Liver (tissue), 9 donors: ENCODE results near the gene BCL7B. TPM values are rescaled to one million over a fixed set of nuclear protein-coding genes. Genes with fewer than 3 reads are reported as not detected.

ENCODE experiments used
- DNase-seq: peaks from one replicate; pipeline ENCODE4 v3.0.0-alpha.2; 2017; ENCODE audit warnings: low spot score
- H3K27ac ChIP-seq, 2 donors: one replicate each; pipeline ENCODE4 v1.7.0; 2013; ENCODE audit warnings: inconsistent platforms in 2 of 2, low read length in 2 of 2, control low read depth in 1 of 2, low read depth in 1 of 2, mild to moderate bottlenecking in 1 of 2
- H3K27me3 ChIP-seq, 4 donors: one replicate each; pipeline versions ENCODE4 v1.6.1 to v1.7.0; 2013; ENCODE audit warnings: low read length in 3 of 4, inconsistent platforms in 1 of 4, mild to moderate bottlenecking in 1 of 4, moderate library complexity in 1 of 4; ENCODE audit not compliant: control insufficient read depth in 4 of 4, insufficient read depth in 4 of 4
- H3K36me3 ChIP-seq, 4 donors: one replicate each; pipeline versions ENCODE4 v1.6.1 to v1.7.0; 2013; ENCODE audit warnings: low read length in 3 of 4, mild to moderate bottlenecking in 3 of 4, low read depth in 1 of 4, moderate library complexity in 1 of 4; ENCODE audit not compliant: control insufficient read depth in 4 of 4, insufficient read depth in 3 of 4
- H3K4me1 ChIP-seq, 4 donors: one replicate each; pipeline versions ENCODE4 v1.6.1 to v1.7.0; 2013; ENCODE audit warnings: low read length in 3 of 4, mild to moderate bottlenecking in 3 of 4, moderate library complexity in 1 of 4; ENCODE audit not compliant: control insufficient read depth in 4 of 4, insufficient read depth in 4 of 4
- H3K4me3 ChIP-seq, 3 donors: one replicate each; pipeline versions ENCODE4 v1.6.1 to v1.7.0; 2013; ENCODE audit warnings: low read length in 3 of 3, control low read depth in 1 of 3, low read depth in 1 of 3, mild to moderate bottlenecking in 1 of 3
- H3K9ac ChIP-seq, 2 donors: one replicate each; pipeline ENCODE4 v1.7.0; 2013; ENCODE audit warnings: low read length in 2 of 2, mild to moderate bottlenecking in 2 of 2, moderate library complexity in 2 of 2, control low read depth in 1 of 2, low read depth in 1 of 2
- H3K9me3 ChIP-seq, 4 donors: one replicate each; pipeline versions ENCODE4 v1.6.1 to v1.7.0; 2013; ENCODE audit warnings: low read length in 3 of 4; ENCODE audit not compliant: control insufficient read depth in 4 of 4
- CTCF ChIP-seq: fragments of 150-350 bp; IDR thresholded peaks from 2 replicates; pipeline ENCODE4 v1.5.1; 2017; ENCODE audit warnings: improper control_type of control experiment, low read depth, low read length; ENCODE audit not compliant: missing input control
- FOXA1 ChIP-seq: IDR thresholded peaks from 2 replicates; pipeline ENCODE4 v1.6.1; 2016; ENCODE audit warnings: antibody characterized with exemption
- FOXA2 ChIP-seq: IDR thresholded peaks from 2 replicates; pipeline ENCODE4 v1.6.1; 2016; ENCODE audit warnings: antibody characterized with exemption
- GABPA ChIP-seq, 2 donors: IDR thresholded peaks in 1 of 2; conservative IDR thresholded peaks in 1 of 2; 2 replicates each; pipeline ENCODE4 v1.6.1; 2016; ENCODE audit warnings: antibody characterized with exemption in 2 of 2, mild to moderate bottlenecking in 1 of 2, moderate library complexity in 1 of 2
- HNF4A ChIP-seq, 2 donors: conservative IDR thresholded peaks; 2 replicates each; pipeline ENCODE4 v1.6.1; 2016; ENCODE audit warnings: antibody characterized with exemption in 2 of 2, mild to moderate bottlenecking in 2 of 2
- HNF4G ChIP-seq: IDR thresholded peaks from 2 replicates; pipeline ENCODE4 v1.6.1; 2016; ENCODE audit warnings: antibody characterized with exemption
- NR2F2 ChIP-seq: IDR thresholded peaks from 2 replicates; pipeline ENCODE4 v1.6.1; 2016; ENCODE audit warnings: antibody characterized with exemption
- RAD21 ChIP-seq, 2 donors: IDR thresholded peaks; 2 replicates each; pipeline ENCODE4 v1.6.1; 2016; ENCODE audit warnings: antibody characterized with exemption in 2 of 2, mild to moderate bottlenecking in 2 of 2
- SP1 ChIP-seq: IDR thresholded peaks from 2 replicates; pipeline ENCODE4 v1.6.1; 2018; ENCODE audit warnings: antibody characterized with exemption, mild to moderate bottlenecking
- YY1 ChIP-seq: IDR thresholded peaks from 2 replicates; pipeline ENCODE4 v1.6.1; 2016; ENCODE audit warnings: antibody characterized with exemption, mild to moderate bottlenecking
- ZBTB33 ChIP-seq: IDR thresholded peaks from 2 replicates; pipeline ENCODE4 v1.6.1; 2016; ENCODE audit warnings: antibody characterized with exemption
- WGBS: extraction: QIAGEN DNeasy Blood & Tissue Kit; methylation state at CpG from one replicate; pipeline ENCODE4 v1.1.7; 2013; 5-methylcytosine and 5-hydroxymethylcytosine counted together
- polyA plus RNA-seq, 2 donors: library from polyadenylated mRNA; stranded (reverse) in 1 of 2; unstranded in 1 of 2; fragments of 200-250 nt in 1 of 2; fragments of >200 nt in 1 of 2; fragmentation: Nextera tagmentation in 1 of 2; extraction: Ambion mirVana in 1 of 2; gene quantifications; one replicate each; pipeline versions ENCODE4 v1.2.1 to v1.2.3, GENCODE V29; 2013 to 2015
- total RNA-seq, 2 donors: library from RNA; depleted of rRNA; stranded (reverse); fragments of >200 nt; gene quantifications; one replicate each; pipeline ENCODE4 v1.2.3, GENCODE V29; 2014
- TF ChIP-seq, protein P1 (sequence below): IDR thresholded peaks from 2 replicates; pipeline ENCODE4 v1.6.1; 2016; ENCODE audit warnings: antibody characterized with exemption
- TF ChIP-seq, protein P2 (sequence below): IDR thresholded peaks from 2 replicates; pipeline ENCODE4 v1.6.1; 2016; ENCODE audit warnings: antibody characterized with exemption
- donor health status: healthy.
- donor health status: healthy.
- donor health status: healthy.
- donor health status: healthy.
- donor health status: healthy.

BCL7B gene
- total and polyA plus RNA-seq, 4 donors: 13.2 to 27.5 (median 21.2) TPM

GRCh38 chr7:73565675-73566340 is 8.3 kb upstream of the BCL7B start:
- WGBS: 29% methylated on average over 7 of the region's 7 CpGs
- Histone ChIP-seq H3K4me3 (peak overlapping the region; percentile 45 to 68 (median 63)), H3K9ac (peak overlapping the region; percentile 64 to 65), H3K27ac (peak overlapping the region in 1 of 2 donors; percentile 30), H3K27me3 (no peaks in the 10 kb centered on the region), H3K4me1 (peaks cover 0 to 8% (median 0%) of the 10 kb centered on the region in 4 donors), H3K36me3 (peaks cover 3 to 15% (median 9%) of the 10 kb centered on the region in 4 donors), H3K9me3 (no peaks in the 10 kb centered on the region)
- TF ChIP-seq YY1 (no peak), SP1 (no peak), GABPA (IDR thresholded peaks at IDR 0.05 in 1 of 2, conservative IDR thresholded peaks at IDR 0.05 in 1 of 2) (no peak), FOXA1 (no peak), FOXA2 (no peak), NR2F2 (no peak), RAD21 (IDR thresholded peaks at IDR 0.05) (no peak), CTCF (no peak), HNF4G (no peak), ZBTB33 (no peak)
- TF ChIP-seq, protein P1, sequence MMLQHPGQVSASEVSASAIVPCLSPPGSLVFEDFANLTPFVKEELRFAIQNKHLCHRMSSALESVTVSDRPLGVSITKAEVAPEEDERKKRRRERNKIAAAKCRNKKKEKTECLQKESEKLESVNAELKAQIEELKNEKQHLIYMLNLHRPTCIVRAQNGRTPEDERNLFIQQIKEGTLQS: no peak
- TF ChIP-seq, protein P2, sequence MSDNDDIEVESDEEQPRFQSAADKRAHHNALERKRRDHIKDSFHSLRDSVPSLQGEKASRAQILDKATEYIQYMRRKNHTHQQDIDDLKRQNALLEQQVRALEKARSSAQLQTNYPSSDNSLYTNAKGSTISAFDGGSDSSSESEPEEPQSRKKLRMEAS: no peak
- no peak for DNase-seq

DNA sequence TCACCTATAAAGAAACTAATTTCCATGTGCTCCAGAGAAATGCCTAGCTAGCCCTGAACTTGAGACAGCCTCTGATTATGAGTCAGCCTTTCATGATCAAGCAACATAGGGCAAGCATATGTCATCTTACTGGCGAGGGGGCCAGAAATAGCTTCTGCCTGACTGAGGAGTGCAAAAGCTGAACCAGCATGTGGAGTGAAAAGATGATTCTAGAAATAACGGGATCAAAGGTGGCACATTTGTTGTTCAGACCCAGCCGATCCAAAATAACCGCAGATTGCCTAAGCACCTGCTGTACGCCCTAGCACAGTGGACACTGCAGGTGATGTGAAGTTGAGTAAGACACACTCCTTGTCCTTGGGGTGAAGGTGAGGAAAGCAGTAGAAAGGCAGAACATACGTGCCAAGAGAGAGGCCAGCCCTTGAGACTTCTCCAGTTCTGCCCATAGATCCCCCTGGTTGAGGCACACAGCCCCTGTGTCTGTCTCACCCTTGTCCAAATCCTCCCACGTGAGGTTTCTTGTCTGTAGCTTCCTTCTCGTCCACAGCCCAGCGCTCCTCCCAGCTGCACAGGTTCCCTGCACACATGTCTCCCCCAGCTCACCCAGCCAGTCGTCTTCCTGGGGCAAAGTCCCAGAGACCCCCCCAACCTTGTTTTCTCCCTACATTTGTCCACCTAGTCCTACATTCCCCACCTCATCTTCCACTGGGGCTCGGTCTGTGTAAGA is 2.8 kb upstream of the BCL7B start:
- Histone ChIP-seq H3K27me3 (no peaks in the 10 kb centered on the region), H3K27ac (peak overlapping the region in 1 of 2 donors; percentile 68), H3K9me3 (no peaks in the 10 kb centered on the region), H3K36me3 (no peaks in the 10 kb centered on the region), H3K4me3 (no peak overlapping the region), H3K9ac (no peak overlapping the region), H3K4me1 (peaks cover 0 to 18% (median 16%) of the 10 kb centered on the region in 4 donors)
- no peak for DNase-seq
- WGBS: 52% methylated on average over 11 of the region's 11 CpGs
- TF ChIP-seq ZBTB33: no peak
- peak in 1 of 2 donors; percentile 7 for TF ChIP-seq HNF4A (conservative IDR thresholded peaks at IDR 0.05)
